GM21529 (cell line): Measurements from ENCODE around the gene HMGB1.

Experiments used
- ATAC-seq: cut with Tn5 transposase; IDR thresholded peaks from one replicate; pipeline ENCODE4 v1.9.1; 2021; ENCODE audit not compliant: unreplicated experiment

The HMGB1 gene

DNA sequence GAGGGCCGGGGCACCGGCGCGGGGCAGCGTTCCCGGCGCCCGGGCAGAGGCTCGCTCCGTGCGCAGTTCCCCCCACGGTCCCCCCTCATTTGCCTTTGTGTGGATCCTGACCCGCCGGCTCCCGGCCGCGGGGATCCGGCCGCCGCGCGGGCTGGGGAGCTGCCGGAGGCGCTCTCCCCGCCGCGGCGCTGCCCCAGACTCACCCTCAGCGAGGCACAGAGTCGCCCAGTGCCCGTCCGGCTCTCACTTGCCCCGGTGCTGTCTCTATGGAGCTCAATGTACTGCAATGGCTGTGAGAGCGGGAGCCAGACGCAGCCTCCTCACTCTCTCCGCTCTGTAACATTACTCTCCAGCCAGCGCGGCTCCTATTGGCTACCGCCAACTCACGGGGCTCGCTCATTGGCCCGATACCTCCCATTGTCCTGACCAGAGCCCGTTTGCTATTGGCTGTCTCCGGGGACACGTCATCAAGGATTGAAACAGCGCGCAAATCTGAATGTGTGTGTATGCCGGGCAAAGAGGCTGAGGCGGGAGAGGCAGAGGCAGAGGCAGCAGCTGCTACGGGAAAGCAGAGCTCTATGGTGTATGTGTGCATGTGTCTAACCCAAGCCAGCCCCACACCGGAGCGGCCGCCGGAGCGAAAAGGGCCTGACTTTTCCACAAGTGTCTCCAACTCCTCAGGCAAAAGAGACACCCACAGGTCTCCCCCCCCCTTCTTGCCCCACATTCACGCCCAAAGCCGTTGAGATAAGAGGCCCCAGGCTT, at the start of gene HMGB1:
Gene HMGB1, minus strand, starts transcription at position 344 of the 765 bp plus-strand sequence. CDS start 2,256 bp downstream, outside the sequence.
- ATAC-seq: peak; percentile 90

DNA sequence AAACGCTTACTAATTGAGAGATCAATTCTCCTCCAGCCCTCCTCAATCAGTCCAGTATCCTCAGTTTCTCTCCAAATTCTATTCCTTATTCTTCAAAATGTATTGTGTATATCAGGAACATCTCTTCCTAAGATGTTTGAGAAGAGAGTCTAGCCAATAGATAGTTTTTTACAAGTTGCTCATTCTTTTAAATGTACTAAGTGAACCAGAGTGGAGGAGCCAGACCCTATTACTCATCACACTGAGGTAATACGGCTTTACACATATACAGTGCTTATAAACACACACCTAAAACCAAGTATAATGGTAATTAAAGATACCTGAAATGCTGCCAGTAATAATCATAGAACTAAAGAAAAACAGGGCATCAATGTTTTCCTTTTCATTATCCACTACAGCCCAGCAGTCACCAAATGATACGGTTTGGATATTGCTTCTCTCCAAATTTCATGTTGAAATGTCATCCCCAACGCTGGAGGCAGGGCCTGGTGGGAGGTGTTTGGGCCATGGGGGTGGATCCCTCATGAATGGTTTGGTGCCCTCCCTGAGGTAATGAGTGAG, 45.2 kb upstream of the HMGB1 start:
- ATAC-seq: no peak

DNA sequence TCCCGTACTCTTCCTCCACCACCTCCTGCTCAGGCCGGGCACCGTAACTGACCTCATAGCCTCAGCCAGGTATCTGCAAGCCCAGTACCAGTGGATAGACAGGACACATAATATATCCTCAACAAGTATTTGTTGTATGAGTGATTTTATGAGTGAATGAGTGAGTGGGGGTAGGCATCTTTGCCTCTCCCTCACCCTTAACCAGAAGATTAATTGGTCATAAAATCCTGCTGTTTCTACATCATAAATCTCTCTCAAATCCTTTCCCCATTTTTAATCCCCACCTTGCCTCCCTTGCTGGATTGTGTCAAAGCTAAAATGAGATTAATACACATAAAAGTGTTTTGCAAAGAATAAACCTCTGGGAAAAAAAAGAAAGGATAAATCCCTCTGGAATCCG, 44.4 kb upstream of the HMGB1 start:
- no peak for ATAC-seq

DNA sequence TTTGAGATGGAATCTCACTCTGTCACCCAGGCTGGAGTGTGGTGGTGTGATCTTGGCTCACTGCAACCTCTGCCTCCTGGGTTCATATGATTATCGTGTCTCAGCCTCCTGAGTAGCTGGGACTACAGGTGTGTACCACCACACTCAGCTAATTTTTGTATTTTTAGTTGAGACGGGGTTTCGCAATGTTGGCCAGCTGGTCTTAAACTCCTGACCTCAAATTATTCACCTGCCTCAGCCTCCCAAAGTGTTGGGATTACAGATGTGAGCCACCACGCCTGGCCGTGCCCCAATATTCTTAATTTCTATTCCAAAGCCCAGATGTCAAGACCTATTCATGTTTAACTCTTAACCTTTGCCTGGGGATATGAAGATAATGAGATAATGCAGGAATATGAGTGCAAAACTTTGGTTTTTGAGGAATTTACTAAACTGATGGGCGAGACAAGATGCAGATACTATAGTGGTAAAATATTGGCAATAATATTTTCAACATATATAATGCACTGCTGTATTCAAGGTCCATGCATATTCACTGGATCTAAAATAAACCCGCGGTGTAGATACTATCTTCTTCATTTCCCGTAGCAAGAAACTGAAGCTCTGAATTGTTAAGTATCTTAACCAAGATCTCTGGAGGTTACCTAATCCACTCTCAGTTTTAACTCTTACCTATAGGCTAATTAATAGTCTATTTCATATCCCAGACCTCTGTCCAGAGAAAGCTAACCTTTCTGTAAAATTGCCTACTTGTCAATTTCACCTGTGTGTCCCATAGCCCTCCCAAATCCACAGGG, 43.7 kb upstream of the HMGB1 start:
- ATAC-seq: no peak

DNA sequence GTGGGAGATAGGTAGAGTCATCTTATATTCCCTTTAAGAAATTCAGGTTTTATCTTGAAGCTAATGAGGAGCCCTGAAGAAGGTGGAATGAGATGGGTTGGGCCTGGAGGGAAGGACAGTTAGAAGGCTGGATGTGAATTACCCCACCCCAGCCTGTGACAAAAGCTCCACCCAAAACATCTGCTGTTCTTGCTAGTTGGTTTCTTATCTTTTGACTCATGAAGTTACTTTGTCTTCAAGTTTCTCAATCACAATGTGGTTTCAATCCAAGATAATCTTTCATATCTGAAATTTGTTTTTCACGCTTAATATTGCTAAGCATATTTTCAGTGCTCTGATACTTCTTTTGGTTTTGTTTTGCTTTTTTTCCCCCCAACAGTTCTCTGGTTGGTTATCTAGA, 38.3 kb upstream of the HMGB1 start:
- peak; percentile 85 for ATAC-seq

DNA sequence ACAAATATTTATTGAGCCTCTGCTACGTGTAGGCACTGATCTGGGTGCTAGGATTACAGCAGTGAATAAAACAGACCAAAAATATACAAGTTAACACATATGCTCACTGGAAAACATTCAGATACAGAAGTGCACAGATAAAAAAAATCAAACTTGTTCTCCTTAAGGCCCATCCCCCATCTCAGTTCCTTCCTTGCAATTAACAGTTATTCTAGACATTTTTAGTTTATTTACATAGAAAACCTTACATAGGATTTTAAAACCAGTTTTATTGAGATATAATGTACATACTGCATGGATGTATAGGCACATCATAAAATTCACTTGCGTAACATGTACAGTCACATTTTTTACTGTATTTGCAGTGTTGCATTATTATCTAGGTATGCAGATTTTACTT, 36.5 kb upstream of the HMGB1 start:
- no peak for ATAC-seq

DNA sequence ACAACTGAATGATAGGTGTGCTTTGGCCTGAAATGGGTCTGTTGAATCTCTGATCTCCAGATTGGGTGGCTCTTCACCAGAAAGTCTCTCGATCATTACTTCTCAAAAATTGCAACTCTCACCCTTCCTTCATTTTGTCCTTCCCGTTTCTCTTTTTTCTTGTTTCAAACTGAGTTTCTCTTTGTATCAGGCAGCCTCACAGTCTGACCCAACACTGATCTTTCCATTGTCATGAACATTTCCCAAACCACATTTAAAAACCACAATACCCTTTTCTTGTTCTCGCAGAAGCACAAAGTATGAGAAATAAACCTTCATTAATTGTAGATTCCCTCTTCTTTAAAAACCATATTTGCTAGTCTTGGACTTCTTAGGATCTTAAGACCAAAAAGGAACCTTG, 33.6 kb upstream of the HMGB1 start:
- no peak for ATAC-seq

DNA sequence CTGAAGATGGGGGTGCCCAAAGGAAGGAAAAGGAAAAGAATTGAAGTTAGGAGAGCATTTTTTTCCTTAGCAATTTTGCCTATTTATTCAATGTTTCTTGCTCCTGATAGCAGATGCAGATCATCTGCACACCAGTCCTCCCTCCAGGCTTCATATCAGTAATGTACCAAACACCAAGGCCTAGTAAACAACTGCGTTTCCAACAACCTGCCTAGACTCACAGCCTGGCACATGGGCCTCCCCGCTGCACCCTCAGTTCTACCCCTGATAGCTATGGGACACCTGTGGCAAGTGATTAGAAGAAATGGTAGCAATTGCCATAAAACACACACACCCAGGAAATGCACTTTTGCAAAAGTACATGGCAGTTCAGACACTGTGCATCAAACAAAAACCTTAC, 30.4 kb upstream of the HMGB1 start:
- no peak for ATAC-seq

DNA sequence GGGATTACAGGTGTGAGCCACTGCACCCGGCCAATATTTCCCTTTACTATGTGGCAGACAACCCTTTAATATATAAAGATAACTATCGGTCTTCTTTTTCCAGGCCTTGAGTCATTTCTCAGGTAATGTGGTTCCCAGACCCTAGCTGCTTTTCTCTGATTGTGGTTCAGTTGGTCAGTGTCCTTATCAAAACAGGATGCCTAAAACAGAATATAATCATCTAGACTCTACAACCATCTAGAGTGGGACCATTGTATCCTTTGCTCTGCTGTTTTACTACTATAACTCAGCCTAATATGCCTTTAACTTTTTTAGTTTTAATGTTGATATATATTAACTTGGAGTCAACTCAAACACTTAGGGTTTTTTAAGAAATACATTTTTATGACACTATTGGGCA, 30.0 kb upstream of the HMGB1 start:
- ATAC-seq: no peak

DNA sequence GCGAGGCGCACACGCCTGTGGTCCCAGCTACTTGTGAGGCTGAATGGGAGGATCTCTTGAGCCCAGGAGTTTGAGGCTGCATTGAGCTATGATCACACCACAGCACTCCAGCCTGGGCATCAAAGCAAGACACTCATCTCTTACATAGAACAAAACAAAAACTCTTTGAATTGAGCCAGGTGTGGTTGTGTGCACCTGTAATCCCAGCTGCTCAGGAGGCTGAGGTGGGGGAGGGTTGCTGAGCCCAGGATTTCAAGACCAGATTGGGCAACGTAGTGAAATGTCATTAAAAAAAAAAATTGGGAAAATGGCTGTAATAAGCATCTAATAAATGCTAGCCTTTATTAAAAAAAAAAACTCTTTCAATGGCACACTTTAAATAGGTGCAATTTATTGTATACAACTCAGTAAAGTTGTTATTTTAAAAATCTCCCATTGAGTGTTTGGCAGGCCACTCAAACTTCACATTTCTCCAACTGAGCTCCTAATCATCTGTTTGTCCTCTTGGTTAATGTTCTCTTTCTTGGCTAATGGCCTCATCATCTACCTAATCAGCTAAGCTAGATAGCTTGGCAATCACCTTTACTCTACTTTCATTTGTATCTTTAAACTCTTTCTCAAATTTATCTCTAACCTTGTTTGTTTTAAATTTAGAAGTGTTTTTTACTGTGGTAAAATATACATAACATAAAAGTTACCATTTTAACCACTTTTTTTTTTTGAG, 28.1 kb upstream of the HMGB1 start:
- ATAC-seq: no peak

DNA sequence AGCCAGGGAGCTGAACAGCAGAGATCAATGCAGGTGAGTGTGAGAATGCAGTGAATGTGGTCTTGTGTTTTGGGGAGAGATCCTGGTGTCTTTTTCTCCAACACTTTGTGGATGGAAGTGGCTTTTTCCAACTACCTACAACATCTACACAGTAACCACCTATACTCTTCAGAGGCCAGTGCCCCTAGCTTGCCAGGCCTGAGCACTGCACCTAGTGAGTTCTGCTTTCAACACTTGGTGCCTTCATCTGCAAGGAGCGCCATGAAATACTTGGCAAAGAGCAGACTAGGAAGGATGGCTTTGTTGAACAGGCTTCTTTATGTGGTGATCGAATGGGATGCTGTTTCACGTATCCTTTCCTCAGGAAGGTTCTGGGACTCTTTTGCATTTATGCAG, 21.3 kb upstream of the HMGB1 start:
- no peak for ATAC-seq

DNA sequence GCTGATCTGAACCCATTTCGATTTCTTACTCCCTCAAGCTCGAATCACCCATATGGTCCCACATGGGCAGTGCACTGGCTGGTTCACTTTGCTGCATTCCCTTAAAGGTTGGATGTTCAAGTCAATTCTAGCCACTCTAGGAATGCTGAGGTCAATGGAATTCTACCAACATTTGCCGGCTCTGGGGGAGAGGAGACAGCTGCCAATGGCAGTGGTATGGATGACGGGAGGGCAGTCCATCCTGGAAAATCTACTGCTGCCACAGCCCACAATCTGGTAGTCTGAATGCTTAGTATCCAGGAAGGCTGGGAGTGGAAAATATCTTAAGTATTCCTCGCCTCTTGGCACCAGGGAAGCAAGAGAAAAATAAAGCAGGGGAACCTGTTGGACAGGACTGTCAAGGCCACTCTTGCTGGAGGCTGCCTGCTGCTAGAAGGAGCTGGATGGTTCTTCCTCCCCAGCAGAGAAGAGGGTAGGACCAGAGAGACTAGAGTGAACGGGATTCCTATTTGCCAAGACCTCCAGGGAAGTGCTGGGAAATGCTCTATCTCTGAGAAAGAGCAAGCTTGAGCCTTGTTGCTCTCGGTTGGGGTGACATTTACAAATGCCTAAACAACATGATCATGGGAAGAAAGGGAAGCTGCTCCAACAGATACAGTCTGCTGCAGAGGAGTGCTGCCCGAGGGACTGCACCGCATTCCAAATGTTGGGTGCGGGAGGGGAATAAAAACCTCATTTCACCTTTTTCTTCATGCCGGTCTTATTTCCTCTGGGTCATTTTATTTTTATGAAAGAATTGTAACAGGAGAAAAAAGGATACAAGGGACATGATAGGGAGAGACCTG, 20.7 kb upstream of the HMGB1 start:
- no peak for ATAC-seq

DNA sequence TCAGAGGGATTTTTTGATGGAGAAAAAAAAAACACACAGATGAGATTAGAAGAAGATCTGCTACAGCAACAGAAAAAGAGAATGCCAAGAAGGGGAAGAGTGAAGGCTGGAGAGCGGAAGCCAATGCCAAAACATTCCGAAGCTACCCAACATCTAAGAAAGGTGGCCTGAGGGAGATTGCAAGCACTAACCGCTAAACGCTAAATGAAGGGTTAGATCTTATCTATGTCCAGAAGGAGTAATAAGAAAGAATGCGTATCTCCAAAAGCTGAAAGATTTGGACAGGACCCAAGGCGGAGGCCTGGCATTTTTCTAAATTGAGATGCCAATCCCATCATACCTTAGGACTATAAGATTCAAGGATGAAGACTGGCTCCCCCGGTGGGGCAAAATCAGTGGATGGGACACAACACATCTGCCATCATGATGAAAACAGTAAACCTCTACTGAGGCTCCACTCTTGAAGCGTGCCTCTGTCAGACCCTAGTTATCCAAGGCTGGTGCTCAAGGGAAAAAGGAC, 15.6 kb upstream of the HMGB1 start:
- no peak for ATAC-seq

DNA sequence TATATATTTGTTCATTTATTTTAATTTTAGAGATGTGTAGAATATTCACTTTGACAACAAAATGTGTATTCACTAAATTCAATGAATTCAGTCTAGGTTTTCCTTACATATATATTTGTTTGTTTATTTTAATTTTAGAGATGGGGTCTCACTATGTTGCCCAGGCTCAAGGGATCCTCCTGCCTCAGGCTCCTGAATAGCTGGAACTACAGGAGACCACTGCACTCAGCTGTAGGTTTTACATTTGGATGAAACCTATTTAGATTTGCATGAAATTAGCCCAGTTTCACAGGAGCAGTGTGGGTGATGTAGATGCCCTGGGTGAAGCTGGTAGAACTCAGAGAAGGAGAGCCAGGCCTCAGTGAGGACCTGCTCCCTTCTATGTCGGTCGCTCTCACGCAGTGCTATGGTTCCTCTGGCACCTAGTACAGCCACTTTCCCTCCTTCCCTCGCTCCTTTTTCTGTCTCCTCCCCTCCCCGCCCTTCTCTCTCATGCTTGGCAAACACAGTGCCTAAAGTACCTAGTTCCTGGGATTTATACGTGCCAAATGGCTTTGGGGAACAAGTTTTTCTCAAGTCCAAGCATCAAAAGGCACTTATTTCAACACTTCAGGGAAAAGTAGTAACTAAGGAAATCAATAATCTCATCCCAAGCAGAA, 14.7 kb upstream of the HMGB1 start:
- no peak for ATAC-seq

DNA sequence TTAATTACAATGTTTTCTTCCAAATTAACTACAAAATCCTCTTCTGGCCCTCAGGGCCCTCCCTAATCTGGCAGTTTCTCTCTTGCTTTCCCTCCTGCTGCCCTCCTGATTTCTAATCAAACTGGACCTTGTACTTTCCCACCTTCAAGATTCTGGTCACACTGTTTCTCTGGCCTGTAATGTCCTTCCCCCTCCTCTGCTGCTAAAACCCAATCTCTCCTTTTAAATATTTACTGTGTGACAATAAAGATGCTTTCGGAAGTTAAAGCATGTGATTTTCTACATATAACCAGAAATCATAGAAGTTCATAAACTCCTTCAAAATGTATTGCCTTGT, 14.1 kb upstream of the HMGB1 start:
- ATAC-seq: no peak

DNA sequence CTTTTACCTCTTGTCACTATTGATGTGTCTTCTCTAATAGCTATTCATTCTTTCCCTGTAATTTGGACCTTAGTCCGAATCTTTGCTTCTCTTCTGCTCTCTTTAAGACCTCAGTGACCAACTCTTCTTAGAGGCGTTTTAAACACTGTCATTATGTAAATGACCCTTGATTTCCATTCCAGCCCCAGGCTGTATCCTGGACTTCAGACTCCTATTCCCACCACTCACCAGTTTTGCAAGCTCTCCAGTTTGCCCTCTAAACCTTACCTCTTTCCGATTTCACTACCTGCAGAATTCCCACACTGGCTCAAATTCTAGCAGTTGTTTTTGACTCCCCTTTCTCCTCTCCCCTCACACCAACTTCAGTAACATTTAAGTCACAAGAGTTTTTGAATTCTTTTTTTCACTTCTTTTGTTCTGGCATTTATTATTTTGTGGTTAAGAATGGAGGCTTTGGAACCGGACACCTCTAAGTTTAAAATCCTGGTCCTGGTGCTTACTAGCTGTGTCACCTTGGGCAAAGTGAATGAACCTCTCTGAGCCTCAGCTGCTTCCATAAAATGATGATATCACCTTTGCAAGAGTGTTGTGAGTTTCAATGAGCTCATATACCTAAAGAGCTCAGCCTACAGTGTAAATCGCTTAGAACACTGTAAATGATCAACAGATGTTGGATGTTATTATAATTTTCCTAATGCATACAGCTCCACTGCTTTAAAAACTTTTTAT, 13.6 kb upstream of the HMGB1 start:
- ATAC-seq: no peak

DNA sequence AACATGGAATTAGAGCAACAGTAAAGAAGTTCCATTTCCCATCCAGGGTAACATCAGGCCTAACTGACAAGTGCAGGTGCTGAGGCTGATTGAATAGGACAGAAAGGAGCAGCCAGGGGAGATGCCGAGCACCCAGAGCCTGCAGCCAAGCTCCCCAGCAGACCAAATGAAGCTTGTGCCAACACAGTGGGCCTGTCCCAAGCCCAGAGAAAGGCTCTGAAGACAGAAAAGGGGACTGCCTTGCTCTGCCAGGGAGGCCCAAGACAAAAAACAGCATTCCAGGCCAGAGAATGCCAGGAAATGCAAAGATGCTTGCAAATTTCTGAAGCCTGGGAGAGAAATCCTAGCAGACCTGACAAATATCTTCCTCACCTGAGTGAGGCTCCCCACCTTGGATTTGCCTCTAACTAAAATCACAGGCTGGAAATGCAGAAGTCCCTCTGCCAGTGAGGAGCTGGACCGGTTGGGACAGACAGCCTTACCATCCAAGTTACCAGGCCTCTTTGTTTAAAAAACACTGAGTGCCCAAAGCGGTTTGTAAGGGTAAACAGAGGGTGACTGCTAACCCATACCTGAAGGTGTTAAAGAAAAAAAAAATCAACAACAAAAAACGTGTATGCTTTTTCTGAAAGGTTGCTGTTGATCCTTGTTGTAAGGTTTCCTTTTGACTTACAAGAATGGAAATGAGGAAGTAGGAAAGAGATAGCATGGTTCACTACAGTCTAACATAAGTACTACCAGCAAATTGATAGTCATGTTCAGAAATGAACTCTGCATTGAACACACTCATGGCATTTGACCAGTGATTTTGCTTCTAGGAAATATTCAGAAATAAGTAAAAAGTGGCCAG, 11.8 kb upstream of the HMGB1 start:
- peak; percentile 97 for ATAC-seq

DNA sequence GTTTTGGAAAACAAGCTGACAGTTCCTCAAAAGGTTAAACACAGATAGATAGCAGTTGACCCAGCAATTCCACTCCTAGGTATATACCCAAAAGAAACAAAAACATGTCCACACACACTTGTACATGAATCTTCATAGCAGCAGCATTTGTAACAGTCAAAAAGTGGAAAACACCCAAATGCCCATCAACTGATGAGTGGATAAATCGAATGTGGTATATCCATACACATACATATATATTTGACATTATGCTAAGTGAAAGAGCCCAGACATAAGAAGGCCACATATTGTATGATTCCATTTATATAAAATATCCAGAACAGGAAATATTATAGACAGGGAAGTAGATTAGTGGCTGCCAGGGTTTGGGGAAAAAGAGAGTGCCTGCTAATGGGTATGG, 7.9 kb upstream of the HMGB1 start:
- no peak for ATAC-seq
